HEK293T (cell line): ENCODE results near the gene OSTF1.

Experiments
- ELF4 ChIP-seq: fragments of 450-650 bp; IDR thresholded peaks from 2 replicates; pipeline ENCODE4 v1.6.1; 2017; ENCODE audit warnings: antibody characterized with exemption
- FOXK2 ChIP-seq: fragments of 450-650 bp; IDR thresholded peaks from 2 replicates; pipeline ENCODE4 v1.6.1; 2016; ENCODE audit warnings: mild to moderate bottlenecking
- FOXM1 ChIP-seq: fragments of 450-650 bp; IDR thresholded peaks from 2 replicates; pipeline ENCODE4 v1.6.1; 2017; ENCODE audit warnings: mild to moderate bottlenecking, borderline replicate concordance
- HDGF ChIP-seq: fragments of 450-650 bp; IDR thresholded peaks from 2 replicates; pipeline ENCODE4 v1.6.1; 2017; ENCODE audit warnings: antibody characterized with exemption, borderline replicate concordance
- SP1 ChIP-seq: fragments of 450-650 bp; IDR thresholded peaks from 2 replicates; pipeline ENCODE4 v1.6.1; 2017
- ZNF384 ChIP-seq: fragments of 450-650 bp; IDR thresholded peaks from 2 replicates; pipeline ENCODE4 v1.6.1; 2016

- TF ChIP-seq ZNF384 (no peak), FOXM1 (no peak), SP1 (no peak), ELF4 (no peak), HDGF (no peak), FOXK2 (no peak)
Observed at GRCh38 chr9:75072895-75073294, 15.4 kb upstream of the OSTF1 start.
